ENCODE results near the gene FOXP1.

The FOXP1 gene

DNA sequence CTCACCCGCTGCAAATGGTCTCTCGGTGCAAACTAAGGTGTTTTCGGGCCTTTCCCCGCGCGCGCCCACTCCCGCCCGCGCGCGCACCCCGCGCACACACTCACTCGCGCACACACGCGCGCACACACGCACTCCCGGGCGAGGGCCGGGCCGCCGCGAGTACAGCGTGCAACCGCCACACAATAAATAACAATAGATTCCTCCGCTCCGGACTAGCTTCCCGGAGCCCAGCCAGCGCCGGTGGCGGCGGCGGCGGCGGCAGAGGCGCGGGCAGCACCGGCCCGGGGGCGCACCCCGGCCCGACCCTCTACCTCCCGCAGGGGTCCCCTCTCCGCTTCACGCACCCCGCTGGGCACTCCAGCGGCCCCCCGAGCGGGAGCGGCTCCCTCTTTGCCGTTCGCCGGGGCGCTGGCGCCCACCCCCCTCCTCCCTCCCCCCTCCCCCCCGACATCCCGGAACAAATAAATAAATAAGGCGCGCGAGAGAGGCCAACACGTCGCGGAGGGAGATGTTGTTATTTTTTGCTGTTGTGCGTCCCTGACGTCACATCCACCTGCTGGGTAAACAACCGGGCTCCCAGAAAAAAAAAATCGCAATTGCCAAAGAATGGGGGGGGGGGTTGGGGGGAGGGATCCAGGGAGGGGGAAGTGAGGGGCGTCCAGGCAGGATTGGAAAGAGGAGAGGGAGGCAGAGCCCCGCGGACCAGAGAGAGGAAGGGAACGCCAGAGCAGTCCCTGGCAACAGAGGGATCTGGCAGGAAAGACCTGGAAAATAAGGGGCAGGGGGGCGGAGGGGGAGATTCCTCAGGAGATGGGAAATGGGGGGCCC, at the start of gene FOXP1:
Gene FOXP1, minus strand, starts transcription at position 163 of the 828 bp plus-strand sequence. CDS start 385,347 bp downstream, outside the sequence.
- no peak for DNase-seq

DNA sequence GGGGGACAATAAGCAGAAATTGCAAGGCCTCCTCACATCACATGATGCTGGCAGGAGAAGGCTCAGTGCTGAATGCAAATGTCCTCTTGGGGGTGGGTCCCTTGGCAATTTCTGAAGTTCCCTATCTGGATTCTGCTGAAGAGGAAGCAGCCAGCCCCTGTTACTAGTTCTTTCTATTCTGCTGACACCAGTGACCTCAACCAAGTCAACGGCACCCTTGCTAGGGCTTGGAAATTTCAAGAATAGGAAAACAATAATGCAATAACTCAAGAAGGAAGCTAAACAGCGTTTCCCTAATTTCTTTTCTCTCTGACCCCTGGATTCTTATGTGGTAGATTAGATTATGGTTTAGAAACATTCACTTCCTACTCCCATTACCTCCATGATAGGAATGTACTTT, 46.2 kb upstream of the FOXP1 start:
- no peak for DNase-seq

DNA sequence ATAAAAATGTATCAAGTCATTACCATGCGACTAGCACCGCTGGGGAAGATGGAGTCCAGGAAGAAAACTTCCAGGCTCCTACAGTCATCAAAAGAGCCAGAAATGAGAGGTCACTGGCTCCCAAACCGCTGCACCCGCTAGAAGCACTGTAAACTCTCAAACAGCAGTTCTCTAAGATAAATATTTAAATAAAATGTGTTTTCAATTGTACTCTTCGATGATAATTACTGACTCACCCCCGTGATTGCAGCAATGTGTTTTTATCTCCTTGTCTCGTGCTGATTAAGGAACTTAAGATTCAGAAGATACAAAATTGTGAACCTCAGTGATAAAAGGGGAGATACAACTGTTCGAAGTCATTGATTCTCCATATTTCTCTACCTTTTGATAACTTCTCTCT, 45.8 kb upstream of the FOXP1 start:
- DNase-seq: no peak

DNA sequence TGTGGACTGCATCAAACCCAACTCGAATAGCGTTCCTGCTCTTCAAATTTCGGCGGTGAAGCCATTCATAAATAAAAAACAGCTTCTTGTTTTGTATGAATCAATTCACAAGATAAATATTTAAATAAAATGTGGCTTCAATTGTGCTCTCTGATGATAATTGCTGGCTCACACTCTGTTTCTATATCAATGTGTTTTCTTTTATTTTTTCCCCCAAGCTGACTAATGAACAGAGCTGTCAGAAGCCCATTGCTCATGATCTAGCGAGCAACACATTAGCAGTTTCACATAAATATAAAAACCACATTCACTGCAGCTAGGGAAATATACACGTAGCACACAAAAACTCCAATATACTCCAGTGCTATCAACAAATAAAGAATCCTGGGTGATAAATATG, 45.0 kb upstream of the FOXP1 start:
- DNase-seq: no peak

DNA sequence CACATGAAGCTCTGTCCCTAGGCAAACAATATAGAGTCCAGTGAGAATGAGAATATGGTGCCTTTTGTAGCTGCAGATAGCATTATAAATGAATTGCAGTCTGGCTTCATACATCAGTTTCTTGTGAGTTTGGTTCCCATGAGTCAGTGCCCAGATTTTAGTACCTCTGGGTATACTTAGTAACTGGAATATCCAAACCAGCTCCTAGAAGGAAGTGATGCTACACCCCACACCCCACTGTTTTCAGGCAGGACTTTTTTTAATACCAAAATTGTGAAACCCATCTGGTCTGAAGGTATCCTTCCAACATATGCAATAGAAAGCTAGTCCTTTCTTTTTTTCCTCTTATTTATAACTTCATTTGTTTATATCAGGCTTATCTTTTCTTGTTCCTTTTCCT, 42.1 kb upstream of the FOXP1 start:
- no peak for DNase-seq

DNA sequence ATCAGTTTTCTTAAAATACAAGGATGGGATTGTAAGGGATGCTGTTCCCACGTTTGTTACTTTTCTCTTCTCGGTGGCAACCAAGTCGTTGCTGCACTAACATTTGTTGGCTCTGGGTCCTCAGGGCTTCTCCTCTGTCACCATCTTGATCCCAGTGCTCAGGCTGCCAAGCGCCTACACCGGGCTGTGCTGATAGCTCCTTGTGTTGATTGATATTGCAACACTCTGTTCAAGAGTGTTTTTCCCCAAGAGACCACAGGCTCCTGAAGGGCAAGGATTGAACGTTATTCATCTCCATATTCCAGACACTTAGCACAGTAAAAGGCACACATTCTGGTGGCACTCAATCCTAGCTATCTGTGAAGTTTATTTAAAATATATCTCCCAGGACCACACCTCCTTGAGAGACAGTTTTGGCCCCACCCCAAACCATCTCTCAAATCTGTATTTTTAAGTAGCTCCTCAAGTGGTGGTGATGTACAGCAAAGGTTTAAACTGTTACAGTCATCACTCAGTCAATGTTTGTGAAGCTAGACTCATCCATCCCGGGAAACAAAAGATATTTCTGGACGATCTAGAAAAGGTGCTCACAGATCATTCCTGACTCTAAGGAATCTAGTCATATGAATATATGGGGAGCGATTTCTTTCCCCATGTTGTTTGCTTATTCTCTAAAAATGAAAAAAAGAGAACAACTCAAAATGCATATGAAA, 38.5 kb upstream of the FOXP1 start:
- no peak for DNase-seq

DNA sequence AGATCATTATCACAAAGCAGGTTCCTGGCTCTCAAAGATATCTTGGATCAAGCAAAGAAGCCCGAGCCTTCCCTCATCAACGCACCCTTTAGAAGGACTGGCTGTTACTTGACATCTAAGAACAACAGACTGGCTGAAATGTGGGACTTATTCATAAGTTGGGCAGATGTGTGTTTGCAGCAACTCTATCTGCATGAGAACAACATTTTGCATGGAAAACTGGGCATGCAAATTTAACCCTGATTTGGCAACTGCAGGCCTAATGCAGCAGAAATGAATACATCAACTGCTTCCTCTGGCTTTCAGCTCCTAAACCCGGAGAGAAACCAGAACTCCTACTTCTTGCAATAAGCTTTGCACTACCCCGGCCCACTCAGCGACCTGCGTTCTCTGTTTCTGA, 35.0 kb upstream of the FOXP1 start:
- DNase-seq: no peak

DNA sequence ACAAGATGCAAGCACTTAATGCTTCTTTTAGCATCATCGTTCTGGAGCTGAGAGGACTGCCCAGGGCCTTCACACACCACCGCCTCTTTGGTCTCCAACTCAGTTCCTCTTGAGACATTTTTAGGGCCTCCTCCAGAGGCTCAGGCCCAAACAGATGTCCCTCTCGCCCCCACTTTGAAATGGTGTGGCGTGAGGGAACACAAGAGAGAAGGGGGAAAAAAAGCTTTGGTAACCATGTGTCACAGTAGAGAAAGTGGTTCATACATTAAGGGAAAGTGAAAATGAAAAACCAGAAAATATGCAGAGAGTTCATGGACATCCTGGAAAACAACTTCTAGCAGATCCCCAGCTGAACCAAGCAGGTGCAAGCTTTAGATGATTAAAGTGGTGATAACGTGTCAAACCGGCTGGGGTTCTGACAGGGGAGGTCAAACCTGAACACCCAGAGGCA, 33.1 kb upstream of the FOXP1 start:
- no peak for DNase-seq

DNA sequence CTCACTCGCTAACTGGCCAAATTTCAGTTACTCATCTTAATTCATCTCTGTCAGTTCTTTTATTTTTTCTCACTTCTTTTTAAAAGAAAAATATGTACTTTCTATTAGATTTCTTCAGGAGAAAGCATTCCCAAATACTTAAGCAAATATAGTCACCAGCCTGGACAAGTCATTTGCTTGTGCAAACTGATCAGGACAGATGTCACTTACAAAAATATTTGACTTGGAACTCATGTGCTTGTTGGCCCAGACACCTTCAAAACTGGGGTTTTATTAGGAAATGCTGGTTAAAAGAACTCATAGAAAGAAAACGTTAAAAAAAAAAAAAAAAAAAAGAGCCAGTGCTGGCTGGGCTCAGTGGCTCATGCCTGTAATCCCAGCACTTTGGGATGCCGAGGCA, 31.3 kb upstream of the FOXP1 start:
- DNase-seq: no peak

DNA sequence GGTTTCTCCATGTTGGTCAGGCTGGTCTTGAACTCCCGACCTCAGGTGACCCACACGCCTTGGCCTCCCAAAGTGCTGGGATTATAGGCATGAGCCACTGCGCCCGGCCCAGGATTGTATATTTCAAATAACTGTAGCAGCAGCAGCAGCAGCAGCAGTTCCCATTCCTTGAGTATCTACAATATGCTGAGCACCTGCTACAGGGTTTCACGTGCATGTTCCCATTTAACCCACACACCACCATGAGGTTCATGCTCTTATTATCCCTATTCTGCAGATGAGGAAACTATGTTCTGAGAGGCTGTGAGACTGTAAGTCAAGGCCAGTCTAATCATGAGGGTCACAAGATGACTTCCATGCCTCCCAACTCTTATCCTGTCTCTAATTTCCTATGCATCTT, 30.9 kb upstream of the FOXP1 start:
- DNase-seq: no peak

DNA sequence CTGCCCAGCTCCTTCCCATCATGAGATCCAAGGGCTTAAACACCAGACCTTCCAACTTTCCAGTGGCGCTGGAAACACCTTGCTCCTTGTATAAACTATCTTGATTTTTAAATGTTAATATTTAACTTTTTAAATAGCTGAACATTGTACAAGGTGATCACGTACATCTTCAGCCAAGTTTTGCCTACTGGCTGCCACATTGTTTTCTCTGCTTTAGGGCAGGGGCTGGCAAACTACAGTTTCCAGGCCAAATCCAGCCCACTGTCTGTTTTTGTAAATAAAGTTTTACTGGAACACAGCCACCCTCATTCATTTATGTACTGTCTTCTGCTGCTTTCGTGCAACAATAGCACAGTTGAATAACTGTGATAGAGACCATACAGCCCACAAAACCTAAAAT, 27.6 kb upstream of the FOXP1 start:
- no peak for DNase-seq

DNA sequence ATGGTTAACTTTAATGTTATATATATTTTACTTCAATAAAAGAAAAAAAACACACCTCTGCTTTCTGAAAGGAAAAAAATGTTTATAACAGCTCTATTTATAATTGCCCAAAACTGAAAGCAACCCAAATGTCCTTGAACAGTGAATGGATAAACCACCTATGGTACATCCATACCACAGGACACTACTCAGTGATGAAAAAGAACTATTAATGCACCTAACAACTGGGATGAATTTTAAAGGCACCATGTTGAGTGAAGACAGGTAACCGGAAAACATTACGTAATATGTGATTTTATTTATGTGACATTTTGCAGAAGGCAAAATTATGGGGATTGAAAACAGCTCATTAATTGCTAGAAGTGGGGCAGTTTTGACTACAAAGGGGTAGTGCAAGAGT, 23.8 kb upstream of the FOXP1 start:
- DNase-seq: no peak

DNA sequence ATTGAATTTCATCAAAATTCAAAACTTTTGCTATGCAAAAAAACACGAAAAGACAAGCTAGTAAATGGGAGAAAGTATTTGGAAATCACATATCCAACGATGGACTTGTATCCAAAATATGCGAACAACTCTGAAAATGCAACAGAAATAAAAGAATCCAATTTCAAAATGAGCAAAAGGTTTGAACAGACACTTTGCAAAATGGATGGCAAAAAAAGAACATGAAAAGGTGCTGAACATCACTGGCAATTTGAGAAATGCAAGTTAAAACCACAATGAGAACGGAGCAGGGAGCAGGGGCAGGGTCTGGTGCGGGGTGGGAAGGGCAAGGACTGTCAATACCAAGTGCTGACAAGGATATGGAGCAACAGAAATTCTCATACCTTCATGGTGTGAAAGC, 23.1 kb upstream of the FOXP1 start:
- DNase-seq: no peak

DNA sequence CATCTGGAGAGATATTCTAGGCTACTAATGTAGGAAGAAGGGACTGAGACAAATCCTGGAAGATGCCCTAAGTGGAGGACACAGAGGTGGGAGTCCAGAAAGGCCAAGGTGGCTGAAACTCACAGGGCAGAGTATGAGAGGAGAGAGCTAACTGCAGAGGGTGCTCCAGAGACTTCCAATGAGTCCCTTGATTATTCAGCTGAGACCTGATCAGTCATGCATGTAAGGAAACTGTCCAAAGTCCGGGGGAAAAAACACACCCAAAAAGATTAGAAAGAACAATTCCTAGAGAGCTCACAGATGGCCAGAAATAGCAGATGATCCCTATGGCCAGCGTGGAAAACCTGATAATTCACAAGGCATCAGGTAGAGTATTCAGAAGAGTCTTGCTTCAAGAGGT, 18.7 kb upstream of the FOXP1 start:
- no peak for DNase-seq

DNA sequence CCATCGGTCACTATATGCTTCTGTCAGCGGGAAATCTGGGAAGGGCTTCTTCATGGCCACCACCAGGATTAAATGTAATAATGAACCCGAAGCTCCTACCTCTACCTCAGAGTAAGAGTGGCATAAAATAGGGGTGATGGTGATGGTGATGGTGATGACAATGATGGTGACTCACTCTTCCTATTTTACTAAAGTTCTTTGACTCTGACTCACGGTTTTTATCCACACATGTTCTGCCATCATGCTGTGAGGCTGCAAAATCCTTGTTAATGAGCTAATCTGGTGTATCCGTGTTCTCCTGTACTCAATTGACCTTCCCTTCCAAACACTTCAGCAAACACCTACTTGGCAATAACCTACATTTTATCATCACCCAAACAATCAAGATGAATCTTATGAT, 18.3 kb upstream of the FOXP1 start:
- DNase-seq: no peak

DNA sequence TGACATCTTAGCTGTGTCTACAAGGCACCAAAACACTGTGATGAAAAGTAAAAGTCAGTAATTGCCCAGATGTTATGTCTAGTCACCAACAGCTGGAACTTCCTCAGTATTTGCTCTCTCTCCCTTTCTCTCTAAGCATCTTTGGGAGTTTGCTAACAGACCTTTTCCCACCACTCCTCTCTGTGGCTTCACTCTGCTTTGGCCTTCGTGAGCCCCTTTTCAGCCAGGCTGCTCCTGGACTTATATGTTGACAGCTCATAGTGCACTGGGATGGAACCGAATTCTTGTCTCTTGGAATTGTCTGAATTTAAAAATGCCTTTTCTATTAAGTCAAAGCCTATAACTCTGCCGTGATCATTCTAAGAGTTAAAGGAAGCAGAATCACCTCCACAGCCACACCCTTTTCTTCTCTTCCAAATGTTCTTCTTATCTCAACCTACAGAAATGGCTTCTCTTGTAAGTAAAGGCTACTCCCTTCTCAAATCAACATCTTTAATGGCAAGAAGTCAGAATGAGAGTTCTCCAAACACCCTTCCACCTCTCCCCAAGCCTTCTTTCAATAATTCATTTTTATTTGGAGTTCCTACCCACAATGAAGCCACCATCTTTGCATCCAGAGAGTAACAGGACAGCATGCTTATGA, 17.2 kb upstream of the FOXP1 start:
- DNase-seq: no peak

DNA sequence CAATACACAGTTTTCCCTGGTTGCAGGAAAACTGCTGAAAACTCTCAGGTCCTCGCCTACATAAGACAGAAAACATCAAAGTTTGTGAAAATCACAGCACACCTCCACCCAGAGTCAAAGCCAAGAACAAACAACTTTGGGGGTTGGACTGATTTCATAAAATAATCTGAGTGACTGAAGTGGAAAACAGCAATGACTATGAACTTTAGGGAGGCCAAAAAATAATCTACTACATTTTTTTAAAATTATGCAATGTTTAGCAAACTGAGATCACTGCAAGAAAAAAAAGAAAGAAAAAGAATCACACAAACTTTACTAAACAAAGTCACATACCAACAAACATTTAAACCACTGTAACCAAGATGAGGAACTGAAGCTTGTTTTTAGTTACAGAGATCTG, 15.9 kb upstream of the FOXP1 start:
- DNase-seq: no peak

DNA sequence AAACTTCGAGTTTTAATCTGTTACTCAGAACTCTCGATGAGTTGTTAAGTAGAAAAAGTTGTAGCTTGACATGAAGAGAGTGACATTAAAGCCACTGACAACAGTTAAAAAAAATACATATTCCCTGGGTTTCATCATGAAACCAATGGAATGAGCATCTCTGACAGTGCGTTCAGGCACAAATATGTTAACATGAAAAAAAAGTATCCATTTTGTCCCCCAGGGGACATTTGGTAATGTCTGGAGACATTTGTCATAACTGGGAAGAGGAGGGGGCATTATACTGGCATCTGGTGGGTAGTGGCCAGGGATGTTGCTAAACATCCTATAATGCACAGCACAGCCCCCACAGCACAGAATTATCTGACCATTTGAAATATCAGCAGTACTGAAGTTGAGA, 14.8 kb upstream of the FOXP1 start:
- DNase-seq: no peak

DNA sequence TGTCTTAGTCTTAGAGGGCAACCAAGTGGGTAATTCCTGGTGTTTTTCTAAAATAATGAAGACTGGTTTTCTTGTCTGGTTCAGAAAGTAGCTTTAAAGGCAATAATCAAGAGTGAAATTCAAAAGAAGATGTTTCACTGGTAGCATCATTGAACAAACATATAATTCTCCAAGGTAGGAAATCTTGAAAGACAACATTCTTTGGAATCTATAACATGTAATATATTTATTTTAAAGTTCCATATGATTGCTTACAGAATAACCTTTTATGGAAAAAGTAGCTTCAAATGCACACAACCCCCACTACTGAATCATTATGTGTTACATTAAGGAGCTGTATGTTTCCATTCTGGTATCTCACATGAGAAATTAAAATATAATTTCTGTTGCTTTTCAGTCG, 13.8 kb upstream of the FOXP1 start:
- DNase-seq: no peak

DNA sequence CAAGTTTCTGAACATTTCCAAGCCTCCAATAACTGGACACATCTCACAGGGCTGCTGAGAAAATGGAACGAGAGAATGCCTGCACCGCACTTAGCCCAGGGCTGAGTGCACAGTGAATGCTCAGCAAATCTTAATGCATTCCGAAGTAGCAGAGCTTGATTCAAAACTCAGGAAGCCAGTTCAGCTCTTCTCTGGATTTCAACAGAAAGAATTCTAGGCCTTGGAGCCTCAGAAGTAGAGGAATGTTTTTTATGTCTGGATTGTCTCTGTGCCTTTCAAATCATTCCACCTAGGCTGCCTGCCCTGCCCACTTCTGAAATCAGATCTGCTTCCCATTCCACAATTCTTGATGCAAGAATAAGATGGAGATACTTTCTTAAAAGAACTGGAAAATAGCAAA, 9.6 kb upstream of the FOXP1 start:
- DNase-seq: no peak

DNA sequence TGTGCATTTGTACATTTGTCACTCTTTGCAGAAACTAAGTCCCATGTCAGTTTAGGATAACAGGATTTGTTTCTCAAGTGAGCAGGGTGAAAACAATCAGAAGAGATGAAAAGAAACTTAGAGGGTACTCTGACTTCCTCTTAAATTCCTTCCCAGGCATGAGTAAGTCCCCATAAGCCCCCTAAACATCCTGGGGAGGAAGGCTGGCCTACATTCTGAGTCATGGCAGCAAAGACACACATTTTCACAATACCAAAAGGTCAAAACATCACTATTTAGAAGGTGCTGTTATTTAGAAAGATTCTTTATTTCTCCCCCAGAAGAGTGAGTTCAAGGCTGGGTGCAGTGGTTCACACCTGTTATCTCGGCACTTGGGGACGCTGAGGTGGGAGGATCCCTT, 7.6 kb upstream of the FOXP1 start:
- no peak for DNase-seq

DNA sequence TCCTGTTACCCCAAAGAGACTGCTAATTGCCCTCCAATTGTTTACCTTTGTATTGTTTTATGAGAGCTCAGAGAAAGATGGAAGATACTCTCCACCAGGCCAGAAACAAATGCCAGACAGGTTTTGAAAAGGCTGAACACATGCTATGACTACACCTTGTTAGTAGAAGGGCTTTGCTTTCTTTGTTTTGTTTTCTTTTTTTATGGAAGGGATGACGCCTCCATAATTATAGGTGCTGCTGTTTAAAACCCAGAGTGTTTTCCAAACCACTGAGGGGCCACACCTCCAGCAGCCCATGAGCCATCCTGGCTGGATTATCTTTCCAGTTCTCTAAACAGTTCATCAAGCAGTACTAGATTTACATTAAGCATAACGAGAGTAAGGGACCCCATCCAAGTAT, 5.6 kb upstream of the FOXP1 start:
- DNase-seq: no peak

DNA sequence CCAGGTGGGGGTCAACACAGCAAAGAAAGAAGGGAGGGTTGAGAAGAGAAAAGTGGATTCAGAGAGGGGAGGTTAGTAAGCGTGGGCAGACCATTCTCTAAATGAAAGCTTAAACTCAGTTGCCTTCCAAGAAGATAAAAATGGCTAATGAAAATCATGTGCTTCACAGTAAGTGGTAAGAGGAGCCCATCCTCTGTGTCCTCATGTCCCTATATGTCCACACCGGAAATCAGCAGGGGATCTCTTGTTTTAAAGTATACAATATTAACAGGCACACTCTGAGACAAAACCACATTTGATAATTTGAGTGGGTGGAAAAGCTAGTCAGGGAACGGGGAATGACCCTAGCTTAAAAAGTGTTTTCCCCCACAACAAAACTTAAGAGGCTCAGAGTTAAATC, 4.4 kb upstream of the FOXP1 start:
- no peak for DNase-seq

DNA sequence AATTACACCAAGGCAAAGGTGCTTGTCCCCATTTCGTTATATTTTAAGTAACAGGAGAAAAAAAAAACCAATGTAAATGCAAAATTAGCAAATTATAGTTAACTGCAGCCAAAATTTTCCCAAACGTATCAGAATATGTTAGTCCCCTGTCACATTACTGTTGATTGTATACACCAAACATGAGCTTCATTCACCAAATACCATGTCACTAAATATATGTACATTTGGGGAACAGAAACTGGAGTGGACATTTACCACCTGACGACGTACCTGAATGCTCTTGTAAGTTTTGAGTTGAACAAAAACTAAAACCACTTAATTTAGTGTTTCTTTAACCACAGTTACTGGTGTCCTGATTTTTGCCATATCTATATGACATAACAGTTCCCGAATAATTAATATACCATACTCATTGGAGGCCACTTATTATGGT, 3.3 kb upstream of the FOXP1 start:
- DNase-seq: no peak
